Measurements from ENCODE around the gene PLEKHG3.

The PLEKHG3 gene

GRCh38 chr14:64728106-64728505 is 23.9 kb downstream of the PLEKHG3 start:
- H3K4me3 ChIP-seq (ENCODE audit: low read depth, low read length) = no peak overlapping the region
- no peak for TF ChIP-seq CTCF (IDR thresholded peaks at IDR 0.05; ENCODE audit: low read depth, low read length)
- DNase-seq (ENCODE audit: low read depth, low spot score) = no peak
- in situ Hi-C loops (cut with HindIII; ENCODE audit: low sequenced_read_pairs) = no loop called here

GRCh38 chr14:64728856-64729255 is 24.6 kb downstream of the PLEKHG3 start:
- TF ChIP-seq CTCF (IDR thresholded peaks at IDR 0.05; ENCODE audit: low read depth, low read length) = no peak
- in situ Hi-C loops (cut with HindIII; ENCODE audit: low sequenced_read_pairs) = no loop called here

GRCh38 chr14:64729386-64730060 is 25.3 kb downstream of the PLEKHG3 start:
- no peak for DNase-seq (ENCODE audit: low read depth, low spot score)
- in situ Hi-C loops (cut with HindIII; ENCODE audit: low sequenced_read_pairs) = no loop called here
- TF ChIP-seq CTCF (IDR thresholded peaks at IDR 0.05; ENCODE audit: low read depth, low read length) = no peak

More at GRCh38 chr14:64728856-64729255, 24.6 kb downstream of the PLEKHG3 start:
- no peak for DNase-seq (ENCODE audit: low read depth, low spot score)
- H3K4me3 ChIP-seq (ENCODE audit: low read depth, low read length) = no peak overlapping the region

GRCh38 chr14:64730061-64730440 is 25.8 kb downstream of the PLEKHG3 start:
- no peak overlapping the region for H3K4me3 ChIP-seq (ENCODE audit: low read depth, low read length)
- DNase-seq (ENCODE audit: low read depth, low spot score) = no peak
- TF ChIP-seq CTCF (IDR thresholded peaks at IDR 0.05; ENCODE audit: low read depth, low read length) = no peak
- in situ Hi-C loops (cut with HindIII; ENCODE audit: low sequenced_read_pairs) = no loop called here

More at GRCh38 chr14:64729386-64730060, 25.3 kb downstream of the PLEKHG3 start:
- no peak overlapping the region for H3K4me3 ChIP-seq (ENCODE audit: low read depth, low read length)

GRCh38 chr14:64730681-64731080 is 26.5 kb downstream of the PLEKHG3 start:
- no peak for TF ChIP-seq CTCF (IDR thresholded peaks at IDR 0.05; ENCODE audit: low read depth, low read length)
- H3K4me3 ChIP-seq (ENCODE audit: low read depth, low read length) = no peak overlapping the region
- in situ Hi-C loops (cut with HindIII; ENCODE audit: low sequenced_read_pairs) = no loop called here
- DNase-seq (ENCODE audit: low read depth, low spot score) = no peak

- in situ Hi-C loops (cut with HindIII; ENCODE audit: low sequenced_read_pairs) = no loop called here
- H3K4me3 ChIP-seq (ENCODE audit: low read depth, low read length) = no peak overlapping the region
- no peak for TF ChIP-seq CTCF (IDR thresholded peaks at IDR 0.05; ENCODE audit: low read depth, low read length)
- DNase-seq (ENCODE audit: low read depth, low spot score) = no peak
These were observed 26.9 kb downstream of the PLEKHG3 start for GRCh38 chr14:64731141-64731581.
